Cardiac fibroblast (primary cell): Measurements from ENCODE around the gene AGTRAP.

Experiments used
- DNase-seq, 2 donors: peaks; one replicate each; pipeline versions ENCODE4 v3.0.0 to v3.0.0-alpha.2; 2010; ENCODE audit warnings: low read depth in 2 of 2
- H3K4me3 ChIP-seq, 2 donors: replicated peaks in 1 of 2; 1 replicate in 1 of 2; 2 replicates in 1 of 2; pipeline ENCODE4 v1.5.1; 2011; ENCODE audit warnings: low read depth in 2 of 2, low read length in 2 of 2, mild to moderate bottlenecking in 2 of 2, moderate library complexity in 1 of 2
- TF ChIP-seq, protein P1 (sequence below): IDR thresholded peaks from one replicate; pipeline ENCODE4 v1.5.1; 2011; ENCODE audit warnings: low read depth, mild to moderate bottlenecking, low read length, inconsistent platforms

The AGTRAP gene

DNA sequence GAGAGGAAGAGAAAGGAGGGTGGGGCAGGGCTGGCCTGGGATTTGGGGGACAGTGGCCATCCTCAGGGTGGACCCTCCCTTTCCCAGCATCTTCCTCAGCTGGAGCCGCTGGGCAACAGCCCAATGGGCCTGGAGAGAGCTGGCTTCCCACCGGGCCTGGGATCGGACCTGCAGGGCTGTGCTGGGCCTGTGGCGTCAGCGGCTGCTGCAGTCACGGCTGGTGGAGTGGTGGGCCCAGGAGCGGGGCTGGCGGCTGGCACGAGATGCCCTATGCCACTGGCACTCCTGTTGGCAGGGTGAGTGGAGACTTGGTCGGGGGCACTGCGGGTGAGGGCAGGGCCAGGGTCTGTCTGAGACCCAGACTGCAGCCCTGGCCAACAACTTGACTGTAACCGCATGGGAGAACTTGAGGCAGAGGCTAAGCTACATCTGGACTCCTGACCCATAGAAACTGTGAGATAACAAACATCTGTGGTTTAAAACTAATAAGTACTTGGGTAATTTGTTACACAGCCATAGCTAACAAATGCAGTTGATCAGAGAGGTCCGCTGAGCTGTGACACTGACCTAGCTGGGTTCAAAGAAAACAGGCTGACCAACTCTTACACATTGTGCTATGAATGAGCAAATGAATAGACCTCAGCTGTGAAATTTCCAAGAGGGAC lies 43.9 kb downstream of the AGTRAP start:
- TF ChIP-seq, protein P1, sequence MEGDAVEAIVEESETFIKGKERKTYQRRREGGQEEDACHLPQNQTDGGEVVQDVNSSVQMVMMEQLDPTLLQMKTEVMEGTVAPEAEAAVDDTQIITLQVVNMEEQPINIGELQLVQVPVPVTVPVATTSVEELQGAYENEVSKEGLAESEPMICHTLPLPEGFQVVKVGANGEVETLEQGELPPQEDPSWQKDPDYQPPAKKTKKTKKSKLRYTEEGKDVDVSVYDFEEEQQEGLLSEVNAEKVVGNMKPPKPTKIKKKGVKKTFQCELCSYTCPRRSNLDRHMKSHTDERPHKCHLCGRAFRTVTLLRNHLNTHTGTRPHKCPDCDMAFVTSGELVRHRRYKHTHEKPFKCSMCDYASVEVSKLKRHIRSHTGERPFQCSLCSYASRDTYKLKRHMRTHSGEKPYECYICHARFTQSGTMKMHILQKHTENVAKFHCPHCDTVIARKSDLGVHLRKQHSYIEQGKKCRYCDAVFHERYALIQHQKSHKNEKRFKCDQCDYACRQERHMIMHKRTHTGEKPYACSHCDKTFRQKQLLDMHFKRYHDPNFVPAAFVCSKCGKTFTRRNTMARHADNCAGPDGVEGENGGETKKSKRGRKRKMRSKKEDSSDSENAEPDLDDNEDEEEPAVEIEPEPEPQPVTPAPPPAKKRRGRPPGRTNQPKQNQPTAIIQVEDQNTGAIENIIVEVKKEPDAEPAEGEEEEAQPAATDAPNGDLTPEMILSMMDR: no peak
- no peak overlapping the region for H3K4me3 ChIP-seq
- no peak for DNase-seq

DNA sequence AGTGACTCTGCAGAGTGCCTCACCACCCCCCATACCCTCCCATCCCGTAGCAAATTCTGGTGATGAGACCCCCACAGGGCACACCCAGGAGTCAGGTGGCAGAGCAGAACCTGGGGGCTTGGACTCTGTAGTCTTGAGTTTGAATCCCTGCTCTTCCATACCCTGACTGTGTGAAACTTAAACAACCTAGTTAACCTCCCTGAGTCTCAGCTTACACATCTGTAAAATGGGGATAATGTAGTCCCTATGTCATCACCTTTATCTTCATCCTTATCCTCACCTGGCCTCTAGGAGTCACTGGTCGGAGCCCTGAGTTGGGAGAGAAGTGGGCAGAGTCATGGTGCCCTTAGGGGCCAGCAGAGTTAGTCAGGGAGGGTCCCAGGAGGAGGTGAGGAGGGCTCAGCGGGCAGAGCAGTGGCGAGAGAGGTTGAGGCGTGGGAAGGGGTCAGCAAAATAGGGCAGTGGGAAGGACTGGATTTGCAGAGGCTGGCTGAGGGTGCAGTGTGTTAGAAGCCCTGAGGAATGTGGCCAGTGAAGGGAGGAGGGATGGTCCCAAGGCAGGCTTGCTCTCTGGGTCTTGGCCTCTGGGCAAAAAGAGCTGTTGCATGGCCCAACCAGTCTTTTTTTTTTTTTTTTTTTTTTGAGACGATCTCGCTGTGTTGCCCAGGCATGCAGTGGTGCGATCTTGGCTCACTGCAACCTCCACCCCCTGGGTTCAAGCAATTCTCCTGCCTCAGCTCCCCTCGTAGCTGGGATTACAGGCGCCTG lies 44.6 kb downstream of the AGTRAP start:
- DNase-seq: no peak
- TF ChIP-seq, protein P1: no peak
- H3K4me3 ChIP-seq: no peak overlapping the region

DNA sequence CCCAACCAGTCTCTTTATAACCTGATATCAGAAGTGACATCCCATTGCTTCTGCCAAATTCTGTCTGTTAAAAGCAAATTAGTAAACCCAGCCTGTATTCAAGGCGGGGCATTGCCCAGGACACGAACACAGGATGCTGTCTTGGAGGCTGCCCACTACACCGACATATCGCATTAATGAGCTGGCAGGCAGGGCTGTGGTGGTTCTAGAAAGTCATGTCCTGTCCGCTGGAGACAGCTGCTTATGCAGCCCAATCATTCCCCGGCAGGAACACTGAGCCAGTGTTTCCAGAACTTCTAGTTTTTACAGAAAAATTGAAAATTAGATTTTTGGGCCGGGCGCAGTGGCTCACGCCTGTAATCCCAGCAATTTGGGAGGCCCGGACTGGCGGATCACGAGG lies 45.4 kb downstream of the AGTRAP start:
- TF ChIP-seq, protein P1: no peak
- DNase-seq: no peak
- no peak overlapping the region for H3K4me3 ChIP-seq

DNA sequence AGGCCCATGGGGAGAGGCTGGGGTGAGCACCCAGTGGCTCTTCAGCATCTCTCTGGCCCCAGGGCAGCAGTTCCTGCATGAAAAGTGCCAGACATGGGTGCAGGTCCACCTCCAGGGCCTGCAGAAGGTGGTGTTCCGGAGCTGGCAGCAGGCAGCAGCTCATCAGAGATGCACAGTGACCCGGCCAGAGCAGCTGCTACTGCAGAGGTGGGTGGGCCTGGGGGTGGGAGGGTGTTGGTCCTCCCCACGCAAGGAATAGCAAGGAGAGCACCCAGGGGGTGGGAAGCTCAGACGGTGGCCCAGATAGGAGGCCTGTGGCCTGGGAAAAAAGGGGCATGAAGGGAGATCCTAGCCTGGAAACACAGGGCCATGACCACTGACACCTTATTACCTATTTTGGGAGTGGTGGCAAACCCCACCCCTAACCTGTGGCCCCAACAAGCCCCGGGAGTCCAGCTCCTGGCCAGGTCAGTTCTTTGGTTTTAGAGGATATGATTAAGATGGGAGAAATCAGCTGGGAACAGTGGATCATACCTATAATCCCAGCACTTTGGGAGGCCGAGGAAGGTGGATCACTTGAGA lies 46.3 kb downstream of the AGTRAP start:
- H3K4me3 ChIP-seq: no peak overlapping the region
- TF ChIP-seq, protein P1: no peak
- no peak for DNase-seq

DNA sequence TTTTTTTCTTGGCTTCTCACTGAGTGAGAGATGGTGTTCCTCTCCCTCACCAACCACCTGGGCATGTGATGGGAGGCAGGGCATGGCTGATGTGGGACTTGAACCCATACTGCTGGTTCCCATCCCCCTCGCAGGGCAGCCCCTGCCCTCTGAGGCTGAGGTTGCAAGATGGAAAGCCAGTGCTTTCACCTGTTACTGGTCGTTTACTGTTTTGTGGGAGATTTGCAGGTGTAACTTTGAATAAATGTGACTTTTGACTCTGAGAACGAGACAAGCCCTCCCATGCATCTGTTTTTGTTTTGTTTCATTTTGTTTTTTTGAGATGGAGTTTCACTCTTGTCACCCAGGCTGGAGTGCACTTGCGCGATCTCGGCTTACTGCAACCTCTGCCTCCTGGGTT lies 47.6 kb downstream of the AGTRAP start:
- no peak for DNase-seq
- TF ChIP-seq, protein P1: no peak
- no peak overlapping the region for H3K4me3 ChIP-seq

DNA sequence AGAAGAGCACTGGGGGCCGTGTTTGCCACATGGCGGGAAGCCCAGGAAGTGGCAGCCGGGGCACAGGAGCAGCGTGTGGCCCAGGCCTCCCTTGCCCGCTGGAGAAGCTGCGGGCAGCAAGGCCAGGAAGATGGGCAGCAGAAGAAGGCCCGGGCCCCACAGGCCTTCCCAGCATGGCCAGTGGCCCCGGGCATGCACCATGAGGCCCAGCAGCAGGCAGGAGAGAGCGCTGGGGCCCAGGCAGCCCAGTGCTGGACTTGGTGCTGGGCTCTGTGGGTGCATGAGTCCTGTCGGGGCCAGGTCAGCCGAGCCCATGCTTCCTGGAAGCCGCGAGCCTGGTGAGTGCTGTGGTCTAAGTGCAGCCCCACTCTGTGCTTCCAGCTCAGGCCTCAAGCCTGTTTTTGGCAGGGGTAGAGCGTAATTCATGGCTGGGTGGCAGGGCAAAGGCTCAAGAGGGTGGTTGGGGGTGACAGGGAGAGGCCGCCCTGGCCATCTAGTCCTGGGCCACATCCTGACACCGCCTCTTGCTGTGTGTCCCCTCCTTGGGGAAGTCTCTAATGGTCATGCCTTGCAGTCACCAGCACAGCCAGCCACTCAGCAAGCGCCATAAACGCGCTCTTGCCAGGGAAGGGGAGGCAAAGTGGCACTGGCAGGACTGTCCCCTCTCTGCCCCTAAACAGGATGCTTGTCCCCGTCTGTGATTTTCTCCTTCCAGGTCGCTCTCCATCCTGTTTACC lies 48.5 kb downstream of the AGTRAP start:
- no peak for DNase-seq

More for the DNA sequence above, 48.5 kb downstream of the AGTRAP start:
- TF ChIP-seq, protein P1: no peak
- H3K4me3 ChIP-seq: no peak overlapping the region
